ENCODE measurements around the gene KCNMB2. TPM values are rescaled to one million over a fixed set of nuclear protein-coding genes. Genes with fewer than 3 reads are reported as not detected.

Gene KCNMB2
- total RNA-seq, 1 experiment from 2014 or later: not detected

- H3K4me1 Mint-ChIP-seq (ENCODE audit: low read depth, unreplicated experiment): no peaks in the 10 kb centered on the region
- Histone ChIP-seq H3K4me1 (no peaks in the 10 kb centered on the region), H3K36me3 (ENCODE audit: control insufficient read depth, insufficient read depth, low read length) (no peaks in the 10 kb centered on the region), H3K9me3 (peaks cover under 1% of the 10 kb centered on the region; the same call in 1 of the 2 replicates), H3K4me3 (ENCODE audit: low read depth, low read length) (no peak overlapping the region), H3K27me3 (replicated peaks; ENCODE audit: control insufficient read depth, insufficient read depth, low read length) (no peaks in the 10 kb centered on the region)
- peaks cover 6% of the 10 kb centered on the region for H3K36me3 Mint-ChIP-seq (ENCODE audit: insufficient read depth, unreplicated experiment)
- no peaks in the 10 kb centered on the region for H3K27me3 Mint-ChIP-seq (ENCODE audit: insufficient read depth, unreplicated experiment)
- no peak overlapping the region for H3K27ac Mint-ChIP-seq (ENCODE audit: unreplicated experiment)
- ChIA-PET POLR2A (no interaction called here), CTCF (no interaction called here)
- intact Hi-C loops (cut with micrococcal nuclease; ENCODE audit: unreplicated experiment): no loop called here
- H3K4me3 Mint-ChIP-seq (ENCODE audit: unreplicated experiment): no peak overlapping the region
- TF ChIP-seq CTCF (IDR thresholded peaks at IDR 0.05; ENCODE audit: insufficient read depth in 1 of 2, low read depth in 1 of 2, low read length in 1 of 2, severe bottlenecking in 1 of 2, unreplicated experiment in 1 of 2): no peak
- peaks cover 14% of the 10 kb centered on the region for H3K9me3 Mint-ChIP-seq (ENCODE audit: unreplicated experiment)
- DNase-seq: no peak
- no TSS peak for BruUV-seq (replicated peaks)
These were observed 298.8 kb downstream of the KCNMB2 start for GRCh38 chr3:178835033-178835432.

GRCh38 chr3:178837512-178837911, 301.3 kb downstream of the KCNMB2 start:
- H3K4me1 Mint-ChIP-seq (ENCODE audit: low read depth, unreplicated experiment): no peaks in the 10 kb centered on the region
- H3K36me3 Mint-ChIP-seq (ENCODE audit: insufficient read depth, unreplicated experiment): peaks cover 21% of the 10 kb centered on the region
- Histone ChIP-seq H3K4me3 (ENCODE audit: low read depth, low read length) (no peak overlapping the region), H3K4me1 (no peaks in the 10 kb centered on the region), H3K36me3 (ENCODE audit: control insufficient read depth, insufficient read depth, low read length) (no peaks in the 10 kb centered on the region; the same call in none of the 2 replicates), H3K9me3 (peaks cover 6% of the 10 kb centered on the region; the same call in 1 of the 2 replicates), H3K27me3 (replicated peaks; ENCODE audit: control insufficient read depth, insufficient read depth, low read length) (no peaks in the 10 kb centered on the region)
- no peak overlapping the region for H3K27ac Mint-ChIP-seq (ENCODE audit: unreplicated experiment)
- DNase-seq: no peak
- H3K9me3 Mint-ChIP-seq (ENCODE audit: unreplicated experiment): peaks cover 33% of the 10 kb centered on the region
- CTCF ChIA-PET: no interaction called here
- intact Hi-C loops (cut with micrococcal nuclease; ENCODE audit: unreplicated experiment): no loop called here
- no peak for TF ChIP-seq CTCF (IDR thresholded peaks at IDR 0.05; ENCODE audit: insufficient read depth in 1 of 2, low read depth in 1 of 2, low read length in 1 of 2, severe bottlenecking in 1 of 2, unreplicated experiment in 1 of 2)
- no peak overlapping the region for H3K4me3 Mint-ChIP-seq (ENCODE audit: unreplicated experiment)
- no peaks in the 10 kb centered on the region for H3K27me3 Mint-ChIP-seq (ENCODE audit: insufficient read depth, unreplicated experiment)
- BruUV-seq (replicated peaks): no TSS peak
- POLR2A ChIA-PET: no interaction called here

GRCh38 chr3:178840586-178840985, 304.4 kb downstream of the KCNMB2 start:
- H3K9me3 Mint-ChIP-seq (ENCODE audit: unreplicated experiment): peaks cover 33% of the 10 kb centered on the region
- Histone ChIP-seq H3K27me3 (replicated peaks; ENCODE audit: control insufficient read depth, insufficient read depth, low read length) (no peaks in the 10 kb centered on the region), H3K4me3 (ENCODE audit: low read depth, low read length) (no peak overlapping the region), H3K36me3 (ENCODE audit: control insufficient read depth, insufficient read depth, low read length) (no peaks in the 10 kb centered on the region; the same call in none of the 2 replicates), H3K4me1 (no peaks in the 10 kb centered on the region), H3K9me3 (peaks cover 6% of the 10 kb centered on the region; the same call in 1 of the 2 replicates)
- H3K36me3 Mint-ChIP-seq (ENCODE audit: insufficient read depth, unreplicated experiment): peaks cover 24% of the 10 kb centered on the region
- no peaks in the 10 kb centered on the region for H3K27me3 Mint-ChIP-seq (ENCODE audit: insufficient read depth, unreplicated experiment)
- no peak for TF ChIP-seq CTCF (IDR thresholded peaks at IDR 0.05; ENCODE audit: insufficient read depth in 1 of 2, low read depth in 1 of 2, low read length in 1 of 2, severe bottlenecking in 1 of 2, unreplicated experiment in 1 of 2)
- no TSS peak for BruUV-seq (replicated peaks)
- no peak overlapping the region for H3K4me3 Mint-ChIP-seq (ENCODE audit: unreplicated experiment)
- H3K4me1 Mint-ChIP-seq (ENCODE audit: low read depth, unreplicated experiment): no peaks in the 10 kb centered on the region
- intact Hi-C loops (cut with micrococcal nuclease; ENCODE audit: unreplicated experiment): no loop called here
- ChIA-PET POLR2A (no interaction called here), CTCF (no interaction called here)
- no peak for DNase-seq
- no peak overlapping the region for H3K27ac Mint-ChIP-seq (ENCODE audit: unreplicated experiment)

Measured in Caco-2 (cell line).